CD4-positive, alpha-beta T cell treated with Interferon gamma for 1 hour (primary cell): ENCODE measurements around the gene SEMA3C.
"Not testable (repeated sequence)": the region's sequence is repeated elsewhere in the genome, so short reads cannot be mapped to it uniquely, and the experiment has no call there.

Source experiments
- DNase-seq: peaks from one replicate; pipeline ENCODE4 v3.0.0-alpha.2; 2020

SEMA3C gene

DNA sequence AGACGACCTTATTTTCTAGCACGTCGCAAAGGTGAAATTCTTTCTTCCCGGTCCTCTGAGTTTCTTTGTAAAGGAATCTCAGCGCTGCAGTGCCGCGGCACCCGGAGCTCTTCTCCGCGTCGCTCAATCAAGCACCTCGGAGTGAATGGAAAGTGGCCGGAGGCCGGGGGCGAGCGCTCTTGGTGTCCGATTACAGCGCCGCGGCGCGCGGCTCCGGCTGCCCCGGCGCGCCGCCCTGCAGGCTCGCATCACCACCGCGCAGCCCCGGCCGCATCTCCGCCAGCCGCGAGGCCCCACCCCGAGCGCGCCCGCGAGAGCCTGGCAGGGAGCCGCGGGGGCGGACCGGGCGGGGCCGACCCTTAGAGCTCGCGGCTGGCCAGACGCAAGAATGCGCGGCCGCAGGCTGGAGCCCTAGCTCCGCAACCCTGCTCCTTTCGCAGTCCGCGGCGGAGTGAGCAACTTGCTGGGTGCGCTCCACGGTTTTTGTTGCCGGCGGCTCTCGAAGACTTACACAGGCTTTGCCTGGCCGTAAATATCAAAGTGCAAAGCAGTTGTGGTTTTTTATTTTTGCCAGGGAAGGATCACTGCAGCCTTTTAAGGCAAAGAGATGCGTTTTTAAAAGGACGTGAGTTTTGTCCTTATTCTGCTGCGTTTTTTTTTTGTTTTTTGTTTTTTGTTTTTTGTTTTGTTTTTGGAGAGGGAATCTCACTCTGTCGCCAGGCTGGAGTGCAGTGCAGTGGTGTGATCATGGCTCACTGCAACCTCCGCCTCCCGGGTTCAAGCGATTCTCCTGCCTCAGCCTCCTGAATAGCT, at the start of gene SEMA3C:
Gene SEMA3C (minus strand): TSS at position 143 of the 813 bp plus-strand sequence. CDS start 2,270 bp downstream, outside the sequence.
- DNase-seq = peak; percentile 46

DNA sequence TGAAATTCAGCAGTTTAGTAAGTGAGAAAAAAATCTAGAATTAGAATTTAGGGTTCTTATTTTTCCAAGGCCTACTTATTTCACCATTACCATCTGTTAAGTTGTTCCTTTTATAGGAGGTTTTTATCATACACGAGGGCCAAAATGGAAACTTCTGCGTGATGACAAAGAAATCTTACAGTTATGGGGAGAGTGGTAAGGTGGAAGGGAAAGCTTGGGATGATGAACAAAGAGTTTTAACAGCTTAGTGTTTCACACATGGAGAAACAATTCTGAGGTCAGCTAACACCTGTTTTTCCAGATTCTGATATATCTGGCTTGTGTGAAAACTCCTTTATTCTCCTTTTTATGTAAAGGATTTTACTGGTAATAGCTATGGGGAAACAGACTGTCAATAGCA, 49.8 kb upstream of the SEMA3C start:
- DNase-seq = no peak

DNA sequence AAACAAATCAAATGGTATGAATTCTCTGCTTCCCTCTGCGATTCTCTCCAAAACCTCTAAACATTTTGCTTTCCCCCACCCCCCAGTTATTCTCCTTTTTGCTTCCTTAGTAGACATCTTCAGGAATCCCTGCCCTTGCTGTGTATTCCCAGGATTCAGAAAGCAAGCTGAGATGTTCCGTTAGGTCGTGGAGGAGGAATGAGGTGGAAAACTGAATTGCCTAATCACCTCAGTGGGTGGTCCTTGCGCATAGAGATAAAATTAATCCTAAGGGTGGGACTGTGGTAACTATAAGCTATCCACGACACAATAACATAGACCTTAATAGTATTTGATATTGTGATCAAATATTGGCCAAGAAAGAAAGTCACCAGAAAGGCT, 49.1 kb upstream of the SEMA3C start:
- no peak for DNase-seq

- no peak for DNase-seq
These were observed 48.4 kb upstream of the SEMA3C start for GRCh38 chr7:80967071-80967916.

- DNase-seq = no peak
These were observed 41.5 kb upstream of the SEMA3C start for GRCh38 chr7:80960244-80960795.

- no peak for DNase-seq
These were observed 38.5 kb upstream of the SEMA3C start for GRCh38 chr7:80957226-80957777.

DNA sequence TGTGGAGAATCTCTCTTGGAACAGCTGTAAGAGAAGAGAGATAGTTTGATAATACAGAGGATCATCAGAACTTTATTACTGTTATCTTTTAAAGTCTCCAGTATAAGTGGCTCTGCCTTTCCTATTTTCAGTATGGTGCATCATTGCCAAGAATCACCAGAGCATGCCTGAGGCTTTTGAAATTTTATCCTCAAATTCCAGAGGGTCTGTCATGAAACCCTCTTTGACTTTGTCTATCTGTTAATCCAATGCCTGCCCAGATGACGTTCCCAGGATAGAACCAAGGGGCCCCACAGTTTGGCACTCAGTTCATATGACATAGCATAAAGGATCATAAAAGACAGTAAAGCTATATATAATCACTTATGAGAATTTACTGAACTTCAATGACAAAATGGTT, 35.3 kb upstream of the SEMA3C start:
- no peak for DNase-seq

DNA sequence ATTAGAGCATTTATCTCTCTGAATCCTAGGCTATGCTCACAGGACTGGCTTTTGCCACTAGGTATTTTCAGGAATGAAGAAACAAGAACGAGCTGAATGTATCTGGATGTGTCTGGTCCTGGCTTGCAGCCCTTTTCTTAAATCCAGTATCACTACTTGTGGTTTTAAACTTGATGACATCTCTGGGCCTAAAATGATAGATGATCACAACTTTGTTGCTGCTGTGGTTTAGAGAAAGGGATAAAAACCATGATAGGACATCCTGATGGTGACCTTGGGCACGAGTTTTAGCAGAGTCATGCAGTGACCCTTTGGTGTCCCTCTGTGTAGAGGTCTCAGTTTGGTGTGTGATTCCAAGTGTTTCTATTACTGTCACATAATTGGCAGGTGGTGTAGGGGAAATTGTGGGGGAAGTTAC, 31.7 kb upstream of the SEMA3C start:
- DNase-seq = no peak

- DNase-seq = no peak
These were observed 30.6 kb upstream of the SEMA3C start for GRCh38 chr7:80949449-80949848.

- DNase-seq = no peak
These were observed 28.0 kb upstream of the SEMA3C start for GRCh38 chr7:80946858-80947257.

DNA sequence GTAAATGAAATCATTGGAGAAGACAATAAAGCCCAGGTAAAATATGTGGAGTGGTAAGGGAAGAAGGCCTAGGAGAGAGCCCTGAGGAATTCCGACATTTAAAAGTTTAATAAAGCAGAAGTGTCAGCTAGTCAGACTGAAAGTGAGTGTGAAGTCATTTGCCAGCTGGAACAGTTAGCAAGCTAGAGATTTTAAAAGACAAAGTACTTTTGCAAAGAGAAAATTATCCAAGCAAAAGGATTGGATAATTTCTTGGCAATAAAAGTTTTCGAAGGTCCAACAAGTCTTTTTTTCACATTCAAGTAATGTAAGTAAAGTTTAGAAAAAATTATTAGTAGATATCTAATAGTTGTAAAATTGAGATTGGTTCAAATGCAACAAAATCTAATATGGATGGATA, 27.1 kb upstream of the SEMA3C start:
- no peak for DNase-seq

GRCh38 chr7:80943342-80943741, 24.5 kb upstream of the SEMA3C start:
- DNase-seq = no peak

- no peak for DNase-seq
These were observed 23.6 kb upstream of the SEMA3C start for GRCh38 chr7:80942261-80943041.

GRCh38 chr7:80941208-80941758, 22.4 kb upstream of the SEMA3C start:
- DNase-seq = no peak

DNA sequence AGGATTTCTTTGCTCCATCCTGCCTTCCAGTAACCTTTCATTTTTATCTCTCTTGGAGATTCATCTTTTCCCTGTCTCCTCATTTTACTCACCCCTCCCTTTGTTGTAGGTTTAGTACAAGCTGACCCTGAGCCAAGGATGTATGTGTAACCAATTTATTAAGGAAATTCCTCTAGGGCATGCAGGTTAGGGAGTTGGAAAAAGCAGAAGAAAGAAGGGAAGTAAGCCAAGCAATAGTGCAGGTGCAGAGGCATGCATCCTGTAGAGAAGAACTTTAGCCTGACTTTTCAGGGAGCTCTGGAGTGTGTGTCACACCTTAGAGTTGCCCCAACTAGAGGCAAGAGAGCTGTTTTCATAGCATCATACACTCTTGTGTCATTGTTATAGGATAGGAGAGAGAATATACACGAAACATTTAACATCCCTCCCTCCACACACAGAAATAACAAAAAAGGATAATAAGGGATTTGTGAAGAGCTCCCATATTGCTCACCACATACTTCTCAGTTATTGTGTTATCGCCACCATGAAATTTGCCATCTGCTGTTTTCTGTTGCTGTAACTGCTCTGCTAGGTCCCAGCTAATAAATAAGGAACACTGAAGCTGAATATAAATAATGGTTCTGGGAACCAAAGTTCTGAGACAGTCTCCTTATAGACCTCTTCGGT, 21.8 kb upstream of the SEMA3C start:
- no peak for DNase-seq

- no peak for DNase-seq
These were observed 18.5 kb upstream of the SEMA3C start for GRCh38 chr7:80937336-80937735.

DNA sequence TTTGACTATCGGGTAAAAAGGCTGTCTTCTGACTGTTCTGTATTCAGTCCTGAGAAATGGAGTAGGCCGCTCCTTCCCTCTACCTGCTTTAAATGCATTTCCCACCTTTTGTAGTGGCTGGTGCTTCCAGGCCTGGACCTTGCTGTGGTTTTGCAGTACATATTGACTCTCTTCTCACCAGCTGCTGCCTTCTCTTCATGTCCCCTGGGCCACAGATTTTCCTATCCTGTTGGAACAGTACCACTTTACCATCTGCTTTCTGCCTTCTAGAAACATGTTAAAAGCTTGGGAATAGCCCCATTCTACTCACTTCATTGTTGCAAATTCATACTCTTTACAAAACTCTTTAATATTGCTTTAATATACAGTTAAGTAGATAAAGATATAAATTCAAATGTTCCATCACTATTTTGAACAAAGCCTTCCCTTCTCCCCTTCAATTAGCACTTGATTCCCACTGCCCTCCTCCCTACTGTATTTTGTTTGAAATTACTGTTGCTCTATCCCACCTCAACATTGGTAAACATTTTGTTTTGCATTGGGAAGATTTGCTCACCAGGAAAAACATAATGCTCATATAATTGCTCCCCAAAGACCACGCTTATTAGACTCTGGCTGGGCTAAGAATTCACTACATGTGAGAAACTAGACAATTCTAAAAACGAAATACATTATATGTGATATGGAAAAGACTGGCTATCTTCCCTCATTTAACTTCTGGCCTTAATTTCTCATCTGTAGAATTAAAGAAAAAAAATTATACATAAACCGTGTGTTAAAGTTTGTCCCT, 17.3 kb upstream of the SEMA3C start:
- DNase-seq = no peak

- DNase-seq = no peak
These were observed 15.5 kb upstream of the SEMA3C start for GRCh38 chr7:80934321-80934720.

DNA sequence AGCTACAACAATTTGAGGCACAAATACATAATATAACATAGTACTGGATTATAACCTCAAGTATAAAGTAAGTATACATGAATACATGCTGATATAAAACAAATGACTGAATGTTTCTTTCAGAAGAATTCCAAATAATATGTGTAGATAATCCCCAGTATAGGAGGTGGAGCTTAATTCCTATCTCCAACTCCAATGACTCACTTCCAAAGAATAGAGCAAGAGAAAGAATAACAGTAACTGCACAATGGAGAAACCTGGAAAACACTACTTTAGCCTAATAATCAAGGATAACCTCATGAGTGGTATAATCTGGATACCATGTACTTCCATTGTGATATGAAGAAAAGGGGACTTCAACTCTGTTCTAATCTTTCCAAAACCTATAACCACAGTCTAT, 13.7 kb upstream of the SEMA3C start:
- no peak for DNase-seq

GRCh38 chr7:80929619-80930018, 10.8 kb upstream of the SEMA3C start:
- no peak for DNase-seq

DNA sequence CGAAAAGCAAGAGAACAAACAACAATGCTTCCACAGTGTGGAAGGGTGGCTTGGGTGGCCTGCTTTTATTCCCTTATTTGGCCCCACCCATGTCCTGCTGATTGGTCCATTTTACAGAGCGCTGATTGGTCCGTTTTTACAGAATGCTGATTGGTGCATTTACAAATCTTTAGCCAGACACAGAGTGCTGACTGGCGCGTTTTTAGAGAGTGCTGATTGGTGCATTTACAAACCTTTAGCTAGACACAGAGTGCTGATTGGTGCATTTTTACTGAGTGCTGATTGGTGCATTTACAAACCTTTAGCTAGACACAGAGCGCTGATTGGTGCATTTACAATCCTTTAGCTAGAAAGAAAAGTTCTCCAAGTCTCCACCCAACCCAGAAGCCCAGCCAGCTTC, 8.1 kb upstream of the SEMA3C start:
- DNase-seq = not testable (repeated sequence)
